ENCODE measurements around the gene GNPNAT1. TPM values are rescaled to one million over a fixed set of nuclear protein-coding genes. Genes with fewer than 3 reads are reported as not detected.

The GNPNAT1 gene
- polyA plus RNA-seq, 1 donor from 2014 or later, result 10.1 TPM

GRCh38 chr14:52778702-52779101 lies 12.7 kb downstream of the GNPNAT1 start:
- TF ChIP-seq REST (IDR thresholded peaks at IDR 0.05; ENCODE audit: borderline replicate concordance) (no peak), RAD21 (conservative IDR thresholded peaks at IDR 0.05) (no peak), TAF1 (IDR thresholded peaks at IDR 0.05; ENCODE audit: low read depth) (no peak), EP300 (conservative IDR thresholded peaks at IDR 0.05; ENCODE audit: poor library complexity, severe bottlenecking) (no peak), EZH2 (IDR thresholded peaks at IDR 0.05; ENCODE audit: borderline replicate concordance, insufficient read depth, low read length, poor library complexity, severe bottlenecking) (no peak), MXI1 (conservative IDR thresholded peaks at IDR 0.05; ENCODE audit: poor library complexity, severe bottlenecking) (no peak), CTCF (IDR thresholded peaks at IDR 0.05; ENCODE audit: poor library complexity, severe bottlenecking) (no peak)
- H2AFZ ChIP-seq (ENCODE audit: low read depth, low read length), result no peak overlapping the region
- H3K9ac ChIP-seq (ENCODE audit: low read length), result no peak overlapping the region
- no peak overlapping the region for H3K4me3 ChIP-seq (ENCODE audit: low read length)
- no peaks in the 10 kb centered on the region for H3K9me3 ChIP-seq (ENCODE audit: low read length)
- no peaks in the 10 kb centered on the region for H3K27me3 ChIP-seq (ENCODE audit: insufficient read depth, low read depth, low read length)
- H3K27ac ChIP-seq (ENCODE audit: low read length), result no peak overlapping the region
- no peaks in the 10 kb centered on the region for H3K9me2 ChIP-seq (ENCODE audit: insufficient read depth, low read length)
- no peaks in the 10 kb centered on the region for H3K79me2 ChIP-seq (replicated peaks; ENCODE audit: insufficient read depth, low read length)
- H3F3A ChIP-seq (ENCODE audit: insufficient read depth, low read length, poor library complexity, severe bottlenecking), result no peaks in the 10 kb centered on the region
- no peaks in the 10 kb centered on the region for H3K36me3 ChIP-seq (ENCODE audit: insufficient read depth, low read length)
- no peak overlapping the region for H3K4me2 ChIP-seq (ENCODE audit: low read length)
- no peaks in the 10 kb centered on the region for H4K20me1 ChIP-seq (ENCODE audit: insufficient read depth)

GRCh38 chr14:52776816-52777215 lies 14.6 kb downstream of the GNPNAT1 start:
- H3K4me3 ChIP-seq (ENCODE audit: low read length), result no peak overlapping the region
- no peaks in the 10 kb centered on the region for H3F3A ChIP-seq (ENCODE audit: insufficient read depth, low read length, poor library complexity, severe bottlenecking)
- no peaks in the 10 kb centered on the region for H3K79me2 ChIP-seq (replicated peaks; ENCODE audit: insufficient read depth, low read length)
- H3K36me3 ChIP-seq (ENCODE audit: insufficient read depth, low read length), result no peaks in the 10 kb centered on the region
- TF ChIP-seq RAD21 (conservative IDR thresholded peaks at IDR 0.05), result no peak
- no peak for TF ChIP-seq EZH2 (IDR thresholded peaks at IDR 0.05; ENCODE audit: borderline replicate concordance, insufficient read depth, low read length, poor library complexity, severe bottlenecking)
- no peak for TF ChIP-seq MXI1 (conservative IDR thresholded peaks at IDR 0.05; ENCODE audit: poor library complexity, severe bottlenecking)
- TF ChIP-seq POLR2AphosphoS5 (IDR thresholded peaks at IDR 0.05), result no peak
- TF ChIP-seq SMC3 (conservative IDR thresholded peaks at IDR 0.05; ENCODE audit: poor library complexity), result no peak
- no peak for TF ChIP-seq EP300 (conservative IDR thresholded peaks at IDR 0.05; ENCODE audit: poor library complexity, severe bottlenecking)
- TF ChIP-seq TAF1 (IDR thresholded peaks at IDR 0.05; ENCODE audit: low read depth), result no peak
- no peak for TF ChIP-seq CTCF (IDR thresholded peaks at IDR 0.05; ENCODE audit: poor library complexity, severe bottlenecking)
- TF ChIP-seq REST (IDR thresholded peaks at IDR 0.05; ENCODE audit: borderline replicate concordance), result no peak
- H4K20me1 ChIP-seq (ENCODE audit: insufficient read depth), result no peaks in the 10 kb centered on the region
- no peaks in the 10 kb centered on the region for H3K27me3 ChIP-seq (ENCODE audit: insufficient read depth, low read depth, low read length)
- no peak overlapping the region for H3K4me2 ChIP-seq (ENCODE audit: low read length)
- no peak overlapping the region for H2AFZ ChIP-seq (ENCODE audit: low read depth, low read length)
- H3K9me2 ChIP-seq (ENCODE audit: insufficient read depth, low read length), result no peaks in the 10 kb centered on the region
- H3K27ac ChIP-seq (ENCODE audit: low read length), result no peak overlapping the region
- H3K9ac ChIP-seq (ENCODE audit: low read length), result no peak overlapping the region
- H3K9me3 ChIP-seq (ENCODE audit: low read length), result no peaks in the 10 kb centered on the region

Data from neural cell (in vitro differentiated cells).